ENCODE data around the gene B3GNT3. TPM values are rescaled to one million over a fixed set of nuclear protein-coding genes. Genes with fewer than 3 reads are reported as not detected.

Gene B3GNT3
- total RNA-seq, 2 donors from 2014 or later: 5.2 to 11.9 TPM

GRCh38 chr19:17840019-17840418 lies 45.1 kb downstream of the B3GNT3 start:
- H3K27me3 ChIP-seq (replicated peaks; ENCODE audit: insufficient read depth): no peaks in the 10 kb centered on the region
- H3K4me1 ChIP-seq (replicated peaks): peaks cover 3% of the 10 kb centered on the region
- H3K36me3 ChIP-seq: no peaks in the 10 kb centered on the region
- intact Hi-C loops (cut with DNase I): no loop called here
- H3K27ac ChIP-seq: no peak overlapping the region
- 83% methylated on average over 6 of the region's 6 CpGs for WGBS
- TF ChIP-seq POLR2AphosphoS5 (IDR thresholded peaks at IDR 0.05): no peak
- TF ChIP-seq POLR2A (IDR thresholded peaks at IDR 0.05): no peak
- TF ChIP-seq, protein P1, sequence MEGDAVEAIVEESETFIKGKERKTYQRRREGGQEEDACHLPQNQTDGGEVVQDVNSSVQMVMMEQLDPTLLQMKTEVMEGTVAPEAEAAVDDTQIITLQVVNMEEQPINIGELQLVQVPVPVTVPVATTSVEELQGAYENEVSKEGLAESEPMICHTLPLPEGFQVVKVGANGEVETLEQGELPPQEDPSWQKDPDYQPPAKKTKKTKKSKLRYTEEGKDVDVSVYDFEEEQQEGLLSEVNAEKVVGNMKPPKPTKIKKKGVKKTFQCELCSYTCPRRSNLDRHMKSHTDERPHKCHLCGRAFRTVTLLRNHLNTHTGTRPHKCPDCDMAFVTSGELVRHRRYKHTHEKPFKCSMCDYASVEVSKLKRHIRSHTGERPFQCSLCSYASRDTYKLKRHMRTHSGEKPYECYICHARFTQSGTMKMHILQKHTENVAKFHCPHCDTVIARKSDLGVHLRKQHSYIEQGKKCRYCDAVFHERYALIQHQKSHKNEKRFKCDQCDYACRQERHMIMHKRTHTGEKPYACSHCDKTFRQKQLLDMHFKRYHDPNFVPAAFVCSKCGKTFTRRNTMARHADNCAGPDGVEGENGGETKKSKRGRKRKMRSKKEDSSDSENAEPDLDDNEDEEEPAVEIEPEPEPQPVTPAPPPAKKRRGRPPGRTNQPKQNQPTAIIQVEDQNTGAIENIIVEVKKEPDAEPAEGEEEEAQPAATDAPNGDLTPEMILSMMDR (IDR thresholded peaks at IDR 0.05): no peak
- H3K4me3 ChIP-seq: no peak overlapping the region
- DNase-seq (ENCODE audit: low spot score): no peak
- no peaks in the 10 kb centered on the region for H3K9me3 ChIP-seq

DNA sequence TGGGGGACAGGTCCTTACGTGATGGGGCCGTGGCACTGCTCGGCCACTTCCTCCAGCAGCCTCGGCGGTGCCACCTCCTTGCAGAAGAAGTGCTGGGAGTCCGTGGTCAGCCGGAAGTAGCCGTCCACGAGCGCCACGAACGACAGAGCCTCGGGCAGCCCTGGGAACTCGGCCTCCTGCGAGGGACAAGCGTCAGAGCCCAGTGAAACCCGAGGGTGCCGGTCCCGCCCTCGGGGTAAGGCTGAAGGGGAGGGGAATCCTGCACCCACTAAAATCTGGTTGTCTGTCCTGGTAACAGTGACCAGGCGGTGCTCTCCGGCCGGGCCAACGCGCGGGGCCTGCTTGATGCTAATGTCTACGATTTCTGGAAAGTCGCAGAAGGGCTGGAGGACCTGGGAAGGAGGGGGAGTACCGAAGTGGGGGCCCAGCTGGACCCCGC lies 46.5 kb downstream of the B3GNT3 start:
- Histone ChIP-seq H3K27me3 (replicated peaks; ENCODE audit: insufficient read depth) (no peaks in the 10 kb centered on the region), H3K9me3 (no peaks in the 10 kb centered on the region)

GRCh38 chr19:17841810-17842662 lies 47.1 kb downstream of the B3GNT3 start:
- Histone ChIP-seq H3K27ac (no peak overlapping the region), H3K36me3 (no peaks in the 10 kb centered on the region)

More for the DNA sequence above, 46.5 kb downstream of the B3GNT3 start:
- TF ChIP-seq POLR2A (IDR thresholded peaks at IDR 0.05): no peak
- TF ChIP-seq POLR2AphosphoS5 (IDR thresholded peaks at IDR 0.05): no peak
- TF ChIP-seq, protein P1 (IDR thresholded peaks at IDR 0.05): no peak
- Histone ChIP-seq H3K4me3 (peak overlapping the region in 1 of 2 donors; percentile 5), H3K36me3 (no peaks in the 10 kb centered on the region), H3K4me1 (replicated peaks) (peaks cover 3% of the 10 kb centered on the region), H3K27ac (no peak overlapping the region)
- 15% methylated on average over 30 of the region's 30 CpGs for WGBS
- intact Hi-C loops (cut with DNase I): no loop called here
- DNase-seq (ENCODE audit: low spot score): no peak

DNA sequence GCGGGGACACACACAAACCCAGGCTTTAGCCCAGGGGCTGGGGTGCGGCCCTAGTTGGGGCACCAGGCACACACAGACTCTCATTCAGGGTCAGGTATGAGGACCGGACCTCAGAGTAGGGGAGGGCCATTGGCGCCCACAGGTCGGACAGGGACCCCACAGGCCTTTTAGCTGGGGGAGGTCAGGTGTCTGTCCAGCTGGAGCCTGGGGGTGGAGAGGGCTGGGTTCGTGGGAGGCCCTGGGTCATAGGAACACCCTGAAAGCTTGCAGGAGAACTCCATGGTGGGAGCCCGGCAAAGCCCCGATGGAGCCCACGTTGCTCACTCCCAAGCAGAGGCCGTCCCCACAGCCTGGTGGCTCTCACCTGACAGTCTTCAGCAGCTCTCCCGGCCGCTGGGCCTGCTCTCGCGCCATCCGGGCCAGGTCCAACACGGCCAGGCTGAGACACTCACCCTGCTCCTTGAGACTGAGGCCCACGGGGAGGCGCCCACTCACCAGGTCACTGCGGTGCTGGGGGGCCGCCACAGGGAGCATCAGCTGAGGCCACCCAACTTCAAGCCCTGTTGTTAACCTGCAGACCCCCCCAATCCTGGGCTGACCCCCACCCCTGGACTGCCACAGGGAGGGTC lies 47.8 kb downstream of the B3GNT3 start:
- Histone ChIP-seq H3K27me3 (replicated peaks; ENCODE audit: insufficient read depth) (no peaks in the 10 kb centered on the region), H3K27ac (no peak overlapping the region), H3K4me1 (replicated peaks) (peaks cover 3% of the 10 kb centered on the region), H3K36me3 (no peaks in the 10 kb centered on the region), H3K4me3 (peak overlapping the region; percentile 13 to 20), H3K9me3 (no peaks in the 10 kb centered on the region)
- WGBS: 52% methylated on average over 19 of the region's 20 CpGs
- no peak for DNase-seq (ENCODE audit: low spot score)
- intact Hi-C loops (cut with DNase I): no loop called here
- TF ChIP-seq, protein P1 (IDR thresholded peaks at IDR 0.05): no peak
- TF ChIP-seq POLR2AphosphoS5 (IDR thresholded peaks at IDR 0.05) (no peak), POLR2A (IDR thresholded peaks at IDR 0.05) (no peak)

More at GRCh38 chr19:17841810-17842662, 47.1 kb downstream of the B3GNT3 start:
- intact Hi-C loops (cut with DNase I): no loop called here
- no peak for TF ChIP-seq POLR2A (IDR thresholded peaks at IDR 0.05)
- TF ChIP-seq POLR2AphosphoS5 (IDR thresholded peaks at IDR 0.05): peak; percentile 35
- TF ChIP-seq, protein P1 (IDR thresholded peaks at IDR 0.05): no peak
- H3K9me3 ChIP-seq: no peaks in the 10 kb centered on the region
- peak overlapping the region; percentile 13 to 20 for H3K4me3 ChIP-seq
- no peaks in the 10 kb centered on the region for H3K27me3 ChIP-seq (replicated peaks; ENCODE audit: insufficient read depth)
- WGBS: 12% methylated on average over 55 of the region's 56 CpGs
- H3K4me1 ChIP-seq (replicated peaks): peaks cover 3% of the 10 kb centered on the region
- DNase-seq (ENCODE audit: low spot score): peak; percentile 48
